Mesenchymal stem cell (in vitro differentiated cells and primary cell): ENCODE measurements around the gene HGS.

Source experiments
- DNase-seq: peaks from one replicate; pipeline ENCODE4 v3.0.0-alpha.2; 2013
- H2AFZ ChIP-seq: one replicate; pipeline ENCODE4 v1.6.1; 2013; ENCODE audit warnings: low read depth, mild to moderate bottlenecking, control low read depth, inconsistent platforms, low read length, moderate library complexity
- H2AK5ac ChIP-seq: 2 replicates; pipeline ENCODE4 v1.6.1; 2013; ENCODE audit warnings: low read length, moderate library complexity, mild to moderate bottlenecking, inconsistent platforms; ENCODE audit not compliant: severe bottlenecking
- H2BK120ac ChIP-seq: one replicate; pipeline ENCODE4 v1.6.1; 2013; ENCODE audit warnings: low read depth, mild to moderate bottlenecking, inconsistent platforms, low read length, moderate library complexity
- H2BK12ac ChIP-seq, 2 experiments: one replicate each; pipeline ENCODE4 v1.6.1; 2013; ENCODE audit warnings: inconsistent platforms in 2 of 2, low read length in 2 of 2, mild to moderate bottlenecking in 2 of 2, moderate library complexity in 2 of 2, control low read depth in 1 of 2
- H2BK15ac ChIP-seq: one replicate; pipeline ENCODE4 v1.6.1; 2013; ENCODE audit warnings: mild to moderate bottlenecking, low read depth, inconsistent platforms; ENCODE audit not compliant: poor library complexity, severe bottlenecking
- H2BK5ac ChIP-seq: 2 replicates; pipeline ENCODE4 v1.6.1; 2013; ENCODE audit warnings: low read depth, mild to moderate bottlenecking, low read length, control low read depth, inconsistent platforms; ENCODE audit not compliant: poor library complexity, severe bottlenecking
- H3K14ac ChIP-seq, 2 experiments: one replicate each; pipeline ENCODE4 v1.6.1; 2013; ENCODE audit warnings: inconsistent platforms in 2 of 2, low read length in 2 of 2, control low read depth in 1 of 2, mild to moderate bottlenecking in 1 of 2, moderate library complexity in 1 of 2
- H3K18ac ChIP-seq, 2 experiments: one replicate each; pipeline ENCODE4 v1.6.1; 2013; ENCODE audit warnings: inconsistent platforms in 2 of 2, low read length in 2 of 2, control low read depth in 1 of 2, low read depth in 1 of 2, mild to moderate bottlenecking in 1 of 2
- H3K23ac ChIP-seq, 2 experiments: one replicate each; pipeline ENCODE4 v1.6.1; 2013; ENCODE audit warnings: inconsistent platforms in 2 of 2, low read length in 2 of 2, mild to moderate bottlenecking in 2 of 2, moderate library complexity in 2 of 2, control low read depth in 1 of 2
- H3K27ac ChIP-seq: 2 replicates; pipeline ENCODE4 v1.5.1; 2013; ENCODE audit warnings: mild to moderate bottlenecking, moderate library complexity, low read length, control low read depth, inconsistent platforms; ENCODE audit not compliant: poor library complexity, severe bottlenecking
- H3K27me3 ChIP-seq, 2 experiments: 2 replicates each; pipeline versions ENCODE4 v1.6.1 to v1.7.0; 2013; ENCODE audit warnings: low read length in 2 of 2, mild to moderate bottlenecking in 2 of 2, moderate library complexity in 2 of 2, control low read depth in 1 of 2, inconsistent platforms in 1 of 2; ENCODE audit not compliant: control insufficient read depth in 1 of 2, insufficient read depth in 1 of 2
- H3K36me3 ChIP-seq, 2 experiments: 2 replicates each; pipeline versions ENCODE4 v1.6.1 to v1.7.0; 2013; ENCODE audit warnings: low read length in 2 of 2, control low read depth in 1 of 2, inconsistent platforms in 1 of 2, low read depth in 1 of 2, mild to moderate bottlenecking in 1 of 2; ENCODE audit not compliant: insufficient read depth in 2 of 2, control insufficient read depth in 1 of 2
- H3K4ac ChIP-seq, 2 experiments: one replicate each; pipeline ENCODE4 v1.6.1; 2013; ENCODE audit warnings: inconsistent platforms in 2 of 2, low read length in 2 of 2, mild to moderate bottlenecking in 2 of 2, moderate library complexity in 2 of 2, control low read depth in 1 of 2, low read depth in 1 of 2
- H3K4me1 ChIP-seq: 2 replicates; pipeline ENCODE4 v1.6.1; 2013; ENCODE audit warnings: low read depth, low read length, control low read depth; ENCODE audit not compliant: control insufficient read depth, insufficient read depth
- H3K4me2 ChIP-seq: 2 replicates; pipeline ENCODE4 v1.6.1; 2013; ENCODE audit warnings: low read length, mild to moderate bottlenecking, inconsistent platforms; ENCODE audit not compliant: poor library complexity, severe bottlenecking
- H3K4me3 ChIP-seq, 2 experiments: 2 replicates each; pipeline versions ENCODE4 v1.5.1 to v1.7.0; 2013; ENCODE audit warnings: low read length in 2 of 2, mild to moderate bottlenecking in 2 of 2, control low read depth in 1 of 2, low read depth in 1 of 2; ENCODE audit not compliant: insufficient read depth in 1 of 2
- H3K79me1 ChIP-seq: replicated peaks from 2 replicates; pipeline ENCODE4 v1.6.1; 2013; ENCODE audit warnings: mild to moderate bottlenecking, control low read depth, low read length, inconsistent platforms; ENCODE audit not compliant: poor library complexity, severe bottlenecking
- H3K9ac ChIP-seq: 2 replicates; pipeline ENCODE4 v1.7.0; 2013; ENCODE audit warnings: mild to moderate bottlenecking, low read length, moderate library complexity
- H3K9me3 ChIP-seq: 2 replicates; pipeline ENCODE4 v1.7.0; 2013; ENCODE audit warnings: mild to moderate bottlenecking, low read length; ENCODE audit not compliant: control insufficient read depth
- H4K8ac ChIP-seq: one replicate; pipeline ENCODE4 v1.6.1; 2013; ENCODE audit warnings: inconsistent platforms, mild to moderate bottlenecking, low read length, moderate library complexity
- H4K91ac ChIP-seq: one replicate; pipeline ENCODE4 v1.6.1; 2013; ENCODE audit warnings: mild to moderate bottlenecking, low read length, inconsistent platforms
- WGBS: methylation state at CpG from one replicate; pipeline ENCODE4 v1.1.7; 2013; ENCODE audit warnings: mixed read lengths; 5-methylcytosine and 5-hydroxymethylcytosine counted together

HGS gene

GRCh38 chr17:81686614-81687013, 2.8 kb downstream of the HGS start:
- H3K36me3 ChIP-seq: peaks cover 61% of the 10 kb centered on the region in 2 experiments
- no peaks in the 10 kb centered on the region for H3K27me3 ChIP-seq
- H3K4ac ChIP-seq: no peak overlapping the region
- DNase-seq: no peak
- no peaks in the 10 kb centered on the region for H3K9me3 ChIP-seq
- H3K4me1 ChIP-seq: peaks cover 32% of the 10 kb centered on the region
- no peak overlapping the region for H3K27ac ChIP-seq
- H2AK5ac ChIP-seq: no peak overlapping the region
- H2AFZ ChIP-seq: no peak overlapping the region
- no peak overlapping the region for H3K4me2 ChIP-seq
- no peak overlapping the region for H2BK12ac ChIP-seq
- no peak overlapping the region for H3K4me3 ChIP-seq
- H3K14ac ChIP-seq: no peak overlapping the region
- no peak overlapping the region for H2BK5ac ChIP-seq
- no peak overlapping the region for H2BK15ac ChIP-seq
- no peak overlapping the region for H4K8ac ChIP-seq
- WGBS: 96% methylated on average over 20 of the region's 20 CpGs
- H3K18ac ChIP-seq: no peak overlapping the region
- no peak overlapping the region for H3K23ac ChIP-seq
- no peak overlapping the region for H4K91ac ChIP-seq
- no peak overlapping the region for H3K9ac ChIP-seq
- no peak overlapping the region for H2BK120ac ChIP-seq
- peaks cover 10% of the 10 kb centered on the region for H3K79me1 ChIP-seq

- no peak for DNase-seq
- no peak overlapping the region for H4K91ac ChIP-seq
- H2BK12ac ChIP-seq: no peak overlapping the region
- no peak overlapping the region for H2BK5ac ChIP-seq
- no peak overlapping the region for H2AK5ac ChIP-seq
- no peak overlapping the region for H3K4ac ChIP-seq
- no peak overlapping the region for H3K23ac ChIP-seq
- WGBS: 97% methylated on average over 41 of the region's 41 CpGs
- H3K4me3 ChIP-seq: no peak overlapping the region
- H4K8ac ChIP-seq: no peak overlapping the region
- no peaks in the 10 kb centered on the region for H3K9me3 ChIP-seq
- H3K36me3 ChIP-seq: peaks cover 73% of the 10 kb centered on the region in 2 experiments
- H3K4me2 ChIP-seq: no peak overlapping the region
- no peak overlapping the region for H3K18ac ChIP-seq
- H2BK15ac ChIP-seq: no peak overlapping the region
- H3K9ac ChIP-seq: no peak overlapping the region
- no peak overlapping the region for H2AFZ ChIP-seq
- no peak overlapping the region for H3K14ac ChIP-seq
- peaks cover 22% of the 10 kb centered on the region for H3K4me1 ChIP-seq
- peaks cover 18% of the 10 kb centered on the region for H3K79me1 ChIP-seq
- no peaks in the 10 kb centered on the region for H3K27me3 ChIP-seq
- no peak overlapping the region for H3K27ac ChIP-seq
- H2BK120ac ChIP-seq: no peak overlapping the region
Observed at GRCh38 chr17:81687770-81688541, 4.1 kb downstream of the HGS start.

GRCh38 chr17:81688616-81689015, 4.8 kb downstream of the HGS start:
- no peak overlapping the region for H3K4me2 ChIP-seq
- no peak overlapping the region for H3K9ac ChIP-seq
- H3K27ac ChIP-seq: no peak overlapping the region
- H3K9me3 ChIP-seq: no peaks in the 10 kb centered on the region
- H2BK5ac ChIP-seq: no peak overlapping the region
- no peak overlapping the region for H4K8ac ChIP-seq
- H3K4me3 ChIP-seq: no peak overlapping the region
- no peak overlapping the region for H3K23ac ChIP-seq
- no peak overlapping the region for H3K14ac ChIP-seq
- no peak overlapping the region for H2BK15ac ChIP-seq
- no peaks in the 10 kb centered on the region for H3K27me3 ChIP-seq
- no peak overlapping the region for H2BK12ac ChIP-seq
- H3K4me1 ChIP-seq: peaks cover 22% of the 10 kb centered on the region
- H4K91ac ChIP-seq: peak overlapping the region; percentile 8
- H2AK5ac ChIP-seq: no peak overlapping the region
- no peak overlapping the region for H3K18ac ChIP-seq
- 95% methylated on average over 14 of the region's 14 CpGs for WGBS
- H3K4ac ChIP-seq: no peak overlapping the region
- peaks cover 22% of the 10 kb centered on the region for H3K79me1 ChIP-seq
- no peak overlapping the region for H2AFZ ChIP-seq
- H3K36me3 ChIP-seq: peaks cover 78 to 80% of the 10 kb centered on the region in 2 experiments
- no peak overlapping the region for H2BK120ac ChIP-seq
- no peak for DNase-seq

- no peaks in the 10 kb centered on the region for H3K27me3 ChIP-seq
- no peak overlapping the region for H3K4me2 ChIP-seq
- no peak overlapping the region for H4K91ac ChIP-seq
- H3K4me3 ChIP-seq: no peak overlapping the region
- no peak overlapping the region for H2BK12ac ChIP-seq
- no peak overlapping the region for H3K18ac ChIP-seq
- H2BK120ac ChIP-seq: no peak overlapping the region
- H3K79me1 ChIP-seq: peaks cover 32% of the 10 kb centered on the region
- no peaks in the 10 kb centered on the region for H3K9me3 ChIP-seq
- H3K23ac ChIP-seq: no peak overlapping the region
- H2BK5ac ChIP-seq: no peak overlapping the region
- peaks cover 92 to 95% of the 10 kb centered on the region in 2 experiments for H3K36me3 ChIP-seq
- no peak overlapping the region for H3K14ac ChIP-seq
- H3K27ac ChIP-seq: no peak overlapping the region
- H2AK5ac ChIP-seq: no peak overlapping the region
- H2AFZ ChIP-seq: no peak overlapping the region
- 96% methylated on average over 18 of the region's 18 CpGs for WGBS
- no peak overlapping the region for H3K4ac ChIP-seq
- no peak for DNase-seq
- H2BK15ac ChIP-seq: no peak overlapping the region
- no peak overlapping the region for H3K9ac ChIP-seq
- H3K4me1 ChIP-seq: peaks cover 18% of the 10 kb centered on the region
- H4K8ac ChIP-seq: no peak overlapping the region
Observed at GRCh38 chr17:81690066-81690465, 6.3 kb downstream of the HGS start.
